Activated CD4-positive, CD25-positive, alpha-beta regulatory T cell treated with anti-CD3 and anti-CD28 coated beads, Interleukin-2, amount 50 U/mL, for 24 hours (primary cell): ENCODE data around the gene LYPD6B.

Experiments used
- ATAC-seq, 2 donors: fragments of 150-1000 bp; cut with Tn5 transposase; one replicate each; pipeline ENCODE4 v1.10.0; 2021; ENCODE audit warnings: mild to moderate bottlenecking in 1 of 2, moderate library complexity in 1 of 2

LYPD6B gene

GRCh38 chr2:149042881-149043280 is 4.4 kb downstream of the LYPD6B start:
- no peak for ATAC-seq

- no peak for ATAC-seq
Measured at GRCh38 chr2:149044500-149044899, 6.0 kb downstream of the LYPD6B start.

- no peak for ATAC-seq
Measured at GRCh38 chr2:149047118-149047517, 8.6 kb downstream of the LYPD6B start.

DNA sequence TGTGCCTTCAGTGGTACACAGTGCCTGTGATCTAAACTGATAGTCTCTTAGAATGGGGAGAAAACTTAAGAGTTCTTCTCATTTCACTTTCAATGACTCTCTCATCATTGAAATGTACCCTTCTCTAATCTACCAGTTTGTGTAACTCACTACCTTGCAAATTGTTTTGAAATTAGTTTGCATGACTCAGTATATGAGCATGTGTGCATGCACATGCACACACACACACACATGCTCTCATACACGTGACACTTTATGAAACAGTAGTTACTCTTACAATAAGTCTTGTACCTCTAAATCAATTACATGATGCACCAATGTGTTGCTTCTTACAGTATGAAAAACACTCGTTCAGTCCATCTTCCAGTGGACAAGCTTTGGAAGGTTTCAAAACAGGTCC is 10.6 kb downstream of the LYPD6B start:
- no peak for ATAC-seq

- peak in 1 of 2 donors; percentile 24 for ATAC-seq
Measured at GRCh38 chr2:149050188-149050587, 11.7 kb downstream of the LYPD6B start.

DNA sequence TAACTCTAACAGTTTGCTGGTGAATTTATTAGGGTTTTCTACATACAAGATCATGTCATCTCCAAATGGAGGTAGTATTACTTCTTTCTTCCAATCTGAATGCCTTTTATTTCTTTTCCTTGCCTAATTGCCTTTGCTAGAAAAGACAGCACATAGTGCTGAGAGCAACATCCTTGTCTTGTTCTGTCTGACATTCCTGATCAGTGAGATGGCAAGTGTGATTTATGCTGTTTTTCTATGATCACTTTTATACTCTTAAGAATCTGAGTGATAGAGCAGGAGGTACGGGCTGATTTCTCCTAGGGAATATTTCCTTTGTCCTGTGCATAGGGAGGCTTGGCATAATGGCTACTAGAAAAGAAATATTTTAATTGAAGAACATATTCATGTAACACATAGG is 17.3 kb downstream of the LYPD6B start:
- ATAC-seq, result no peak

- no peak for ATAC-seq
Measured at GRCh38 chr2:149056541-149057255, 18.2 kb downstream of the LYPD6B start.

- no peak for ATAC-seq
Measured at GRCh38 chr2:149057401-149057800, 18.9 kb downstream of the LYPD6B start.

DNA sequence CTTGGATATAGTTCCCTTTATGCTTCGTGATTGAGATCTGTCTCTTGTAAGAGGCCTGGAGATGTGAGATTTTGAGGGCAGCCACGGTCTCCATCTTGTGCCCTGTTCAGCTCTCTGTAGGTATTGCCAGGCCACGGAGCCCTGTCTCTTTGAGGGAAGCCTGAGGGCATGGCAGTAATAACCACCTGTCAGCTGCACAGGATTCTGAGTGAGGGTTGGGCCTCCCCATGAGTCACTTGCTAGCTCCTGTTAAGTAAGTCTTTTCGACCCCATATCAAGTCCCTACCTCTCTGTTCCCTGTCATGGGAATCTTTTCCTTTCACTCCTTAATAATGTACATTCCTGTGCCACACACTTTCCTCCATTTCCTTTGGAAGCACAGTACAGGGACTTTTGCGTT is 20.4 kb downstream of the LYPD6B start:
- no peak for ATAC-seq

GRCh38 chr2:149059822-149060221 is 21.3 kb downstream of the LYPD6B start:
- ATAC-seq, result no peak

DNA sequence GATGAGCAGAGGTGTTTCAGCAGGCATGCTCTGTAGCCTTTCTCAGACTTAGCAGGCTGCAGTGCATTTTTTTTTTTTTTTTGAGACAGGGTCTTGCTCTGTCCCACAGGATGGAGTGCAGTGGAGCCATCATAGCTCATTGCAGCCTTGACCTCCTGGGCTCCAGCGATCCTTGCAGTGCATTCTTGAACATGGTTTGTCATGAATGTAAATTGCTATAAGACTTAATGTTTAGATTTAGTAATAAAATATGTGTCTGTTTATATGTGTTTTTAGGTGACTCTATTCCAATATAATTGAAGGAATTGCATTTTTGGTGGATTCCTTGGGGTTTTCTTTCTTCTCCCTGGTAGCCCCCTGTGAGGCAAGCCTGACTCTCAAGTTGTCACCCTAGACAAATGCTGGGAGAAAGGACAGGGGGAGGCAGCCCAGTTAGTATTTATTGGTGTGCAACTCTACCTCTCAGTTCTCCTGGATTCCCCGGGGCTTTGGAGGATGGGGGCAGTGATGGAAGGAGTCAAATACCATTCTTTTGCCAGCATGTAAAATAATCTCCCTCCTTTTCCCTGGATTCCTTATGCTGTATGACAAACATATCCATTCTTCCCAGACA is 22.7 kb downstream of the LYPD6B start:
- ATAC-seq, result no peak

GRCh38 chr2:149062531-149062930 is 24.0 kb downstream of the LYPD6B start:
- ATAC-seq, result no peak

DNA sequence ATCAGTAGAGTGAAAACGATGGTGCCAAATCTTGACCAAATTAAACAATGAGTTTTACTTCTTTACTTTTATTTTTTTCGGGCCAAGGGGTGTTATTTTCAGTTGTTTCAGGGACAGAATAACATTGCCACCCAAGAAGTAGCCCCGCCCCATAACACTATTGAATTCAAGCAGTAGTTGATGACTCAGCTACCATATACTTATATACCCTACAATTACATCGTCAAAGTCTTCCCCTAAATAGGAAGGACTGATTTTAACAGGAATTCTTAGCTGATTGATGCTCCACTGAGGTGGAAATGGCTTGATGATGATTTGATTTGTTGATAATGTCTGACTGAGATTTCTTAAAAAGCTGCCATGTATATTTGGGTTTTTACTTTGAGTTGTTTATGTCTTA is 24.7 kb downstream of the LYPD6B start:
- no peak for ATAC-seq

DNA sequence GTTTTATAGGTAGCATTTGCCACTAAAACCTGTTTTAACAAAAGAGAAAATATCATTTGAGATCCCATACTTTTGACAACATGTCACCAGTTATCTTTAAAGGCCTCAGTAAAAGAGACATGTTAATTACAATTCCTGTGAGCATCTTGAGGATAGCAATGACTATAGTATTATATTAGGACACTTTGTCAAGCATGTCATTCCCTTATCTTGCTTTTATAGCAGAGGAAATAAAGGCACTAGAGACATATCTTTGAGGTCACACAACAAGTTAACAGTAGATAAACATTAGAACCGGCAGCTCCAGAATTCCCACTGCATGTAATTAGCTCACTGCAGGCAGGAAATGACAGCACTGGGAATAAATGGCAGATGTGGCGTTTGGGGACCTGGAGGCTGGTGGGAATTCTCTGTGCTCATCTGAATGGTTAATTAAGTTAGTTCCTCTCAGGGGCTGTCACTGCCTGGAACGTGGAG is 25.9 kb downstream of the LYPD6B start:
- ATAC-seq, result no peak

DNA sequence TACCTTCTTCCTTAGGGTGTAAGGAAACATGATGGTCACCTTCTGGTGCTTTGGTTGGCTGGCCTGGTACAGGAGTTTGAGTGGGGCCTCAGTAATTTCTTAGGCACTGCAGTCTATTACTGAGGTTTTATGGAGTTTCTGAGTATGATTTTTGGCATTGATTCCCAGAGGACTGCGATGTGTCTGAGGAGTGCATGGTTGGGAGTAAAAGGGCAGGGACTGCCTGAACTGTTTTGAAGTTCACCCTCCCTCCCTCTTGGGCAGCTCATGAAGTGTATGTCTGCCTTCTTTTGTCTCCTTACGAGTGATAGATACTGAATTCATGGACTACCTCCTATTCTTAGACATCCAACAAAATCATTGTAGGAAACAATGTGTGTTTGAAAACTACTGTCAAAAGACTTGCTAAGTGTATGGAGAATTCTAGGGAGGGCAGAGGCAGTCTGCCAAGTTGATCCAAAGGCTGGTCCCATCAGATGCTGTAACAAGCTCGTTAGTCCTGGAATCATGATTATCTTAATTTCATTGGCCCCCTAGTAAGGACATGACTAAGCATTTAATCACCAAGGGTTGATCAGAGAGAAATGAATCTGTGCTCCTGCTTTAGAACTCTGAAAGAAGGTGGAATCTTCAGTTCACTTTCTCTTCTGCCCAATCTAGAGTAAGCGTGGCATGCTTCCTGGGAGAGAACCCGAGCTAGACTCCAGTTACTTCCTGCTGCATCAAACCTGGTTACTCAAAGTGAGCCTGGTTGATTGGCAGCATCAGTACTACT is 26.5 kb downstream of the LYPD6B start:
- ATAC-seq, result no peak

DNA sequence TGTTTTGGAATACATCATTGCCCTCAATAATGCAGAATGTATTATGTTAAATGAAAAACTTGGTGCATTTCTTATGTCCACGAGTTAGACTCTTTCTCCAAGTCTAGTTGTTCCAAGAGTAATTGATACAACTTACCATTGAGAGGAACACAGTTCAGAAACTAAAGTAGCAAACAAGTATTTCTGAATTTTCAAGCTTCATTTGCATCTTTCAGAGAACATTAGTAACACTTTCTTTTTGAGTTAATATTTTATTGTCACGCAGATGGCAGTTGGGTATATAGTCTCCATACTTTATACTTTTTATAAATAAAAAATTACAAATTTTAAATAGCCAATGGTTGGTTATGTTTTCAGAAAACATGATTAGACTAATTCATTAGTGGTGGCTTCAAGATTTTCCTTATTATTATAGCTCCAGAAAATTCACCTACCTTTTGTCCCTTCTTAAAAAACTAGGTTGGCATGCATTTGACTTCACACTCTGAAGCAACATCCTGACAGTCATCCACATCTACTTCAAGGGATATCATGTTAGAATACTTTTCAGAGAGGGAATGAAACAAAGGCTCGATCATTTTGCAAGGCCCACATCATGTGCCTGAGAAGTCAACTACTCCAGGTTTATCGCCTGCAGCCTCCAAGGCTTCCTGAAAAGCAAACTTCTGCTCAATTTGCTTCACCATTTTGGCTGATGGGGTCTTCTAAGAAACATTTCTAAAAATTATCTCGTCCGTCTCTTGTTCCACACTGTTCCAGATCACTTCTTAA is 29.9 kb downstream of the LYPD6B start:
- ATAC-seq, result no peak

DNA sequence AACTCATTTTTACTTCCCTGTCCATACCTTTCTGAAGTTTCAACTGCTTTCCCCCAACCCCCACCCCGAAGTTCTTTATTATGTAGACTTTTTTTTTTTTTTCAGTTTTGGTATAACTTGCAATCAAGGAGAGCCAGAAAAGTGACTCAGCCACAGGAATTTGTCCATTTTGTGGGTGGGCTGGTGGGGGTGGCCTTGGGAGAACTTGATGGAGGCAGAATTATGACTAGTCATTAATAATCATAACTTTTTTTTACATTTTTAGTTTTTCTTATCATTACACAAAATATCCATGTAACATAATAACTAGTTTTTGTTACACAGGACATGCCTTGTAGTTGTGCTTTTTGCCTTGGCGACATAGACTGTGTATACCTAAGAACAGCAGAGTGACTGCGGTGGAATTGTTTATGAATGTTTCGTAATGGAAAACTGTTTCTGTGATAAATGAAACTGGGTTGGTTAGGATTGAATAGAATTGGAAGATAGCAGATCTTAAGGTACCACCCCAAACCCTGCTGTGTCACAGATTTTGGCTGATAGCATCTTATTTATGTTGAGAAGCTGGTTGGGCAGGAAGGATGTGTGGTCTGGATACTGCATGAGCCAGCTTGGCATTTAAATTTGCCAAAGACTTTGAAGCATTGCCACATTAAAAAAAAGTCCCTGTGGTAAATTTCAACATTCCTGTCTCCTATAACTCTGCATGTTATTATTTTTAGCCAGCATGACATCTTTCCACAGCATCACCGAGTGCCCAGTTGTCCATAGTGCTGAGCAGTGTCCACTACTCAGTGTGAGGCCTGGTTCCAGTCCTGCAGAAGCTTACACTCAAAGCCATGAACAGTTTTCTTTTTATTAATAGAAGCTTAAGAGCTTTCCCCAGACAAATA is 30.7 kb downstream of the LYPD6B start:
- peak in 1 of 2 donors; percentile 51 for ATAC-seq

- ATAC-seq, result no peak
Measured at GRCh38 chr2:149070681-149071320, 32.3 kb downstream of the LYPD6B start.

DNA sequence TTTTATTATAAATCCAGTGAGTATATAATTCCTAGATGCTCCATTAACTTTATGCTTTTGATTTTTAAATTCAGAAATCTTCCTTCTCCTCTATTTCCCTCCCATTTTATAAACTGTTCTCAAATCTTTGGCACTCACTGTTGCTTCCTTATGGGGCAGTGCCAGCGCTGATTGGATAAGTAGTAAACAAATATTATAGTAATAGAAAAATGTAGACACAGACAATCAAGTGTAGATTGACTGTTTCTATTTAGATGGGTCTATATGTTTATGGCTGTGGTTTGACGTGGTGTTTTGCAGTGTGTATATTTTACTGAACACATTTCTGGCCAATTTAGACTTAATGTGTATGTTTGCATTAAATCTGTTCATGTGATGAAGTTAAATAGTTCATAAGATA is 36.6 kb downstream of the LYPD6B start:
- no peak for ATAC-seq

GRCh38 chr2:149075853-149076252 is 37.4 kb downstream of the LYPD6B start:
- ATAC-seq, result no peak

GRCh38 chr2:149076863-149077412 is 38.4 kb downstream of the LYPD6B start:
- ATAC-seq, result no peak
